Natural killer cell (primary cell): ENCODE measurements around the gene EPAS1. TPM values are rescaled to one million over a fixed set of nuclear protein-coding genes. Genes with fewer than 3 reads are reported as not detected.
A peak's percentile ranks its signal among the peaks of the same experiment; 100 is the strongest.

Experiments used
- ATAC-seq, 3 donors: fragments of 150-1000 bp in 2 of 3; fragments of 200-7000 bp in 1 of 3; cut with Tn5 transposase; 1 replicate in 1 of 3; 2 replicates in 2 of 3; pipeline ENCODE4 v1.10.0; 2021; ENCODE audit warnings: mild to moderate bottlenecking in 2 of 3, moderate library complexity in 2 of 3
- DNase-seq, 2 donors: peaks; one replicate each; pipeline versions ENCODE4 v3.0.0 to v3.0.0-alpha.2; 2013 to 2021; ENCODE audit warnings: mixed read lengths in 1 of 2
- H3K27ac ChIP-seq: one replicate; pipeline ENCODE4 v1.5.1; 2013; ENCODE audit warnings: mild to moderate bottlenecking, low read length
- H3K27me3 ChIP-seq: one replicate; pipeline ENCODE4 v1.6.1; 2013; ENCODE audit warnings: low read length; ENCODE audit not compliant: control insufficient read depth, insufficient read depth
- H3K36me3 ChIP-seq: one replicate; pipeline ENCODE4 v1.6.1; 2013; ENCODE audit warnings: low read length; ENCODE audit not compliant: control insufficient read depth, insufficient read depth
- H3K4me1 ChIP-seq: one replicate; pipeline ENCODE4 v1.6.1; 2013; ENCODE audit warnings: low read length; ENCODE audit not compliant: control insufficient read depth, insufficient read depth
- H3K4me3 ChIP-seq: one replicate; pipeline ENCODE4 v1.5.1; 2013; ENCODE audit warnings: low read length
- H3K9me3 ChIP-seq: one replicate; pipeline ENCODE4 v1.6.1; 2013; ENCODE audit warnings: low read length; ENCODE audit not compliant: control insufficient read depth, insufficient read depth
- H3K27ac Mint-ChIP-seq, 2 donors: one replicate each; pipeline ENCODE4 v1.8.0; 2022; ENCODE audit warnings: mild to moderate bottlenecking in 2 of 2, mixed read lengths in 2 of 2, moderate library complexity in 1 of 2
- H3K27me3 Mint-ChIP-seq, 2 donors: one replicate each; pipeline ENCODE4 v1.8.0; 2022; ENCODE audit warnings: low read depth in 2 of 2, mixed read lengths in 2 of 2
- H3K36me3 Mint-ChIP-seq: one replicate; pipeline ENCODE4 v1.8.0; 2022; ENCODE audit warnings: mixed read lengths
- H3K4me1 Mint-ChIP-seq, 2 donors: one replicate each; pipeline ENCODE4 v1.8.0; 2022; ENCODE audit warnings: mixed read lengths in 2 of 2
- H3K4me3 Mint-ChIP-seq: one replicate; pipeline ENCODE4 v1.8.0; 2022; ENCODE audit warnings: mild to moderate bottlenecking, moderate library complexity, mixed read lengths
- H3K9me3 Mint-ChIP-seq, 2 donors: one replicate each; pipeline ENCODE4 v1.8.0; 2022; ENCODE audit warnings: mixed read lengths in 2 of 2
- CTCF ChIP-seq: fragments of 200-600 bp; IDR thresholded peaks from one replicate; pipeline ENCODE4 v1.8.0; 2022; ENCODE audit warnings: antibody characterized with exemption
- WGBS: methylation state at CpG from one replicate; pipeline ENCODE4 v1.1.7; 2013; ENCODE audit warnings: missing lambda C conversion rate; ENCODE audit not compliant: insufficient coverage; 5-methylcytosine and 5-hydroxymethylcytosine counted together
- intact Hi-C: fragments of 100-400 bp; cut with micrococcal nuclease; formaldehyde crosslinking; loops from one replicate; pipeline ENCODE4 v1.14.2; 2022
- total RNA-seq, 4 donors: library from RNA; stranded (reverse); fragments of 120-200 nt in 1 of 4; gene quantifications; one replicate each; pipeline versions ENCODE4 v1.2.3 to v1.2.4, GENCODE V29; 2013 to 2022

The EPAS1 gene
- total RNA-seq, 3 donors from 2014 or later (not counting 1 experiment from before 2014, with no cell fraction given): 2.1 to 61.4 (median 3.6) TPM

- Histone ChIP-seq H3K27ac (no peak overlapping the region), H3K36me3 (no peaks in the 10 kb centered on the region), H3K4me3 (no peak overlapping the region), H3K27me3 (no peaks in the 10 kb centered on the region), H3K4me1 (peaks cover 51% of the 10 kb centered on the region), H3K9me3 (no peaks in the 10 kb centered on the region)
- TF ChIP-seq CTCF: no peak
- no peak for ATAC-seq
- Mint-ChIP-seq H3K4me1 (peaks cover 22 to 24% of the 10 kb centered on the region in 2 donors), H3K9me3 (no peaks in the 10 kb centered on the region), H3K27ac (peak overlapping the region in 1 of 2 donors; percentile 67), H3K27me3 (no peaks in the 10 kb centered on the region), H3K36me3 (no peaks in the 10 kb centered on the region), H3K4me3 (peak overlapping the region; percentile 65)
- intact Hi-C loops: no loop called here
- peak in 1 of 2 donors; percentile 33 for DNase-seq
- 20% methylated on average over 8 of the region's 8 CpGs for WGBS
Measured at GRCh38 chr2:46350029-46350689, 53.0 kb downstream of the EPAS1 start.

- no peaks in the 10 kb centered on the region for H3K9me3 Mint-ChIP-seq
- peak in 2 of 3 donors; percentile 36 to 57 for ATAC-seq
- H3K27ac Mint-ChIP-seq: peak overlapping the region; percentile 67 to 85
- peaks cover 0 to under 1% of the 10 kb centered on the region in 2 donors for H3K27me3 Mint-ChIP-seq
- DNase-seq: peak in 1 of 2 donors; percentile 38
- H3K4me3 ChIP-seq: peak overlapping the region; percentile 25
- peaks cover 24% of the 10 kb centered on the region in 2 donors for H3K4me1 Mint-ChIP-seq
- H3K36me3 ChIP-seq: no peaks in the 10 kb centered on the region
- 50% methylated on average over 4 of the region's 5 CpGs for WGBS
- intact Hi-C loops: no loop called here
- no peaks in the 10 kb centered on the region for H3K9me3 ChIP-seq
- no peaks in the 10 kb centered on the region for H3K27me3 ChIP-seq
- TF ChIP-seq CTCF: no peak
- H3K4me3 Mint-ChIP-seq: peak overlapping the region; percentile 87
- peaks cover 51% of the 10 kb centered on the region for H3K4me1 ChIP-seq
- no peaks in the 10 kb centered on the region for H3K36me3 Mint-ChIP-seq
- H3K27ac ChIP-seq: peak overlapping the region; percentile 17
Measured at GRCh38 chr2:46351098-46351749, 54.0 kb downstream of the EPAS1 start.

- peaks cover 0 to 2% of the 10 kb centered on the region in 2 donors for H3K27me3 Mint-ChIP-seq
- no peak for TF ChIP-seq CTCF
- peak overlapping the region; percentile 25 for H3K4me3 ChIP-seq
- DNase-seq (peak in 1 of 2 donors; percentile 76), ATAC-seq (peak; percentile 40 to 73 (median 71))
- H3K9me3 ChIP-seq: no peaks in the 10 kb centered on the region
- H3K27me3 ChIP-seq: no peaks in the 10 kb centered on the region
- H3K36me3 ChIP-seq: no peaks in the 10 kb centered on the region
- intact Hi-C loops: no loop called here
- peaks cover 24 to 27% of the 10 kb centered on the region in 2 donors for H3K4me1 Mint-ChIP-seq
- H3K4me3 Mint-ChIP-seq: peak overlapping the region; percentile 87
- peaks cover 50% of the 10 kb centered on the region for H3K4me1 ChIP-seq
- H3K27ac Mint-ChIP-seq: peak overlapping the region; percentile 67 to 85
- WGBS: 9% methylated on average over 10 of the region's 10 CpGs
- H3K9me3 Mint-ChIP-seq: no peaks in the 10 kb centered on the region
- H3K36me3 Mint-ChIP-seq: no peaks in the 10 kb centered on the region
- H3K27ac ChIP-seq: peak overlapping the region; percentile 17
Measured at GRCh38 chr2:46351750-46352138, 54.5 kb downstream of the EPAS1 start.
